ENCODE measurements around the gene WDPCP. TPM values are rescaled to one million over a fixed set of nuclear protein-coding genes. Genes with fewer than 3 reads are reported as not detected.

The WDPCP gene
- total and polyA plus RNA-seq, 10 of the 15 experiments (the other 5 are each of a cell fraction or from before 2014, with no cell fraction given): 2.1 to 7.9 (median 4.6) TPM

GRCh38 chr2:63588385-63589147 lies at the start of gene WDPCP, which contains the start of gene MDH1 (continued):
- TF ChIP-seq RAD51 (IDR thresholded peaks at IDR 0.05) (peak; percentile 54; the same call in 1 of the 2 replicates), MAX (IDR thresholded peaks at IDR 0.05; ENCODE audit: low read depth, low read length) (peak; percentile 65), RB1 (IDR thresholded peaks at IDR 0.05; ENCODE audit: borderline replicate concordance) (peak; percentile 82), BACH1 (IDR thresholded peaks at IDR 0.05; ENCODE audit: borderline replicate concordance) (no peak), SPI1 (IDR thresholded peaks at IDR 0.05; ENCODE audit: borderline replicate concordance, insufficient read depth, low read depth, low read length) (0 out of 2 replicates have a peak, but pooled peaks have one; percentile 14), ZNF687 (IDR thresholded peaks at IDR 0.05) (0 out of 2 replicates have a peak, but pooled peaks have one; percentile 39), NFYB (IDR thresholded peaks at IDR 0.05; ENCODE audit: insufficient read depth, low read depth, low read length) (peak; percentile 75; the same call in 1 of the 2 replicates), IRF5 (IDR thresholded peaks at IDR 0.05; ENCODE audit: borderline replicate concordance) (no peak), LARP7 (IDR thresholded peaks at IDR 0.05) (peak; percentile 83), NR2F1 (conservative IDR thresholded peaks at IDR 0.05) (peak; percentile 64)
